Tibial artery (tissue), 4 donors: ENCODE measurements around the gene XRN2.

Source experiments
- DNase-seq, 2 donors: peaks; one replicate each; pipeline ENCODE4 v3.0.0-alpha.2; 2019
- H3K27ac ChIP-seq, 2 donors: fragments of 200-600 bp; sonication (generic) in 1 of 2; 1 replicate in 1 of 2; 2 replicates in 1 of 2; pipeline ENCODE4 v1.5.1; 2018 to 2019; ENCODE audit warnings: mild to moderate bottlenecking in 1 of 2
- H3K27me3 ChIP-seq, 2 donors: fragments of 200-600 bp; sonication (generic) in 1 of 2; one replicate each; pipeline versions ENCODE4 v1.5.1 to v1.6.0; 2016 to 2019
- H3K36me3 ChIP-seq, 3 donors: fragments of 200-600 bp; sonication (generic) in 2 of 3; one replicate each; pipeline ENCODE4 v1.5.1; 2016 to 2019; ENCODE audit warnings: mild to moderate bottlenecking in 2 of 3
- H3K4me1 ChIP-seq, 4 donors: fragments of 200-600 bp; sonication (generic) in 2 of 4; 1 replicate in 3 of 4; 2 replicates in 1 of 4; pipeline ENCODE4 v1.5.1; 2016 to 2019
- H3K4me3 ChIP-seq, 2 donors: fragments of 200-600 bp; sonication (generic) in 1 of 2; 1 replicate in 1 of 2; 2 replicates in 1 of 2; pipeline ENCODE4 v1.5.1; 2018 to 2019; ENCODE audit warnings: mild to moderate bottlenecking in 2 of 2
- H3K9me3 ChIP-seq, 3 donors: fragments of 200-600 bp; sonication (generic) in 1 of 3; one replicate each; pipeline ENCODE4 v1.5.1; 2016 to 2019
- intact Hi-C: fragments of 100-400 bp; cut with DNase I; formaldehyde crosslinking; loops from one replicate; pipeline ENCODE4 v1.15.0; 2023; ENCODE audit warnings: low total_unique reads
- TF ChIP-seq, protein P1 (sequence below), 2 experiments: fragments of 200-600 bp in 1 of 2; fragments of 450-650 bp in 1 of 2; IDR thresholded peaks; one replicate each; pipeline ENCODE4 v1.5.1; 2017 to 2019; ENCODE audit warnings: antibody characterized with exemption in 2 of 2, mild to moderate bottlenecking in 1 of 2, moderate library complexity in 1 of 2

Gene XRN2

DNA sequence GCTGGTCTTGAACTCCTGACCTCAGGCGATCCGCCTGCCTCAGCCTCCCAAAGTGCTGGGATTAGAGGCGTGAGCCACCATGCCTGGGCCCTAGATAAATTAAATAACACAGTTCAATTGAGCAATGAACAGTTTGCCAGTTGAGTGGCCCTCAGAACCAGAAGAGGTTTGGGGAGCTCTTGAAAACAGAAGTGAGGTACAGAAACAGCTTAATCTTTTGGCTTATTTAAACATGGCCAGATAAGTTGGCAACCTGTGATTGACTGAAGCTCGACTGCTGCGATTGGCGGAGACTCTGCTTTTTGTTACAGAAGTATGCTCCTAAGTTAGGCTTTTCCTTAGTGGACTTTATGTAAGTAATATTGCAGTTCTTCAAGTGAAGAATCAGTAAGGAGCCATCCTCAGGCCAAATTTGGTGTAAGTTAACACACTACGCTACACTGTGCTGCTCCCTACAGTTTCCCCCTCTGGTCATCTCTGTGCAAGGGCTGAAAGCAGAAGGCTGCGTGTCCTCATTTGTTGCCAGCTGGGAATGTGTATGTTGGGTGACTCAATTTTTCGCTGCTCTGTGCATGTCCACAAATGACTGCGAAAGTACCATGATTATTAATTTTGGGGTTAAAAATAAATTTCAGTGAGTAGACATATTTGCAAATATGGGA lies 9.8 kb downstream of the XRN2 start:
- DNase-seq: no peak
- intact Hi-C loops: no loop called here
- Histone ChIP-seq H3K36me3 (no peaks in the 10 kb centered on the region), H3K4me3 (no peak overlapping the region), H3K27ac (no peak overlapping the region), H3K27me3 (no peaks in the 10 kb centered on the region), H3K9me3 (no peaks in the 10 kb centered on the region), H3K4me1 (peaks cover 0 to 16% (median 5%) of the 10 kb centered on the region in 4 donors)
- TF ChIP-seq, protein P1, sequence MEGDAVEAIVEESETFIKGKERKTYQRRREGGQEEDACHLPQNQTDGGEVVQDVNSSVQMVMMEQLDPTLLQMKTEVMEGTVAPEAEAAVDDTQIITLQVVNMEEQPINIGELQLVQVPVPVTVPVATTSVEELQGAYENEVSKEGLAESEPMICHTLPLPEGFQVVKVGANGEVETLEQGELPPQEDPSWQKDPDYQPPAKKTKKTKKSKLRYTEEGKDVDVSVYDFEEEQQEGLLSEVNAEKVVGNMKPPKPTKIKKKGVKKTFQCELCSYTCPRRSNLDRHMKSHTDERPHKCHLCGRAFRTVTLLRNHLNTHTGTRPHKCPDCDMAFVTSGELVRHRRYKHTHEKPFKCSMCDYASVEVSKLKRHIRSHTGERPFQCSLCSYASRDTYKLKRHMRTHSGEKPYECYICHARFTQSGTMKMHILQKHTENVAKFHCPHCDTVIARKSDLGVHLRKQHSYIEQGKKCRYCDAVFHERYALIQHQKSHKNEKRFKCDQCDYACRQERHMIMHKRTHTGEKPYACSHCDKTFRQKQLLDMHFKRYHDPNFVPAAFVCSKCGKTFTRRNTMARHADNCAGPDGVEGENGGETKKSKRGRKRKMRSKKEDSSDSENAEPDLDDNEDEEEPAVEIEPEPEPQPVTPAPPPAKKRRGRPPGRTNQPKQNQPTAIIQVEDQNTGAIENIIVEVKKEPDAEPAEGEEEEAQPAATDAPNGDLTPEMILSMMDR (IDR thresholded peaks at IDR 0.05): no peak

DNA sequence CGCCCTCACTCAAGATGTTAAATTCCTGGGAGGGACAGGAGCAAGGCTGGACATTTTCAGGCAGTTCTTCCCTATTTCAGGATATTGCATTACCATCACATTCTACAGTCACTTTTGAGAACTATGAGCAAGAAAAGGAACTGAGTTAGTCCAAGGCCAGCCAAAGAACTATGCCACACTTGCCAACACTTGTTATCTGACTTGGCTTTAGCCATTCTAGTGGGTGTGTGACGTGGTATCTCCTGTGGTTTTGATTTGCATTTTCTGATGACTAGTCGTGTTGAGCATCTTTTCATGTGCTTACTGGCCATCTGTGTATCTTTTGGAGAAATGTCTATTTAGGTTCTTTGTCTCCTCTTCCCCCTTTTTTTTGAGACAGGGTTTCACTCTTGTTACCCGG lies 12.0 kb downstream of the XRN2 start:
- Histone ChIP-seq H3K27me3 (no peaks in the 10 kb centered on the region), H3K4me1 (peaks cover 0 to 18% (median 11%) of the 10 kb centered on the region in 4 donors), H3K4me3 (no peak overlapping the region), H3K27ac (no peak overlapping the region), H3K36me3 (no peaks in the 10 kb centered on the region), H3K9me3 (peaks cover 0 to 6% (median 0%) of the 10 kb centered on the region in 3 donors)
- TF ChIP-seq, protein P1 (IDR thresholded peaks at IDR 0.05): no peak
- intact Hi-C loops: no loop called here
- DNase-seq: no peak

DNA sequence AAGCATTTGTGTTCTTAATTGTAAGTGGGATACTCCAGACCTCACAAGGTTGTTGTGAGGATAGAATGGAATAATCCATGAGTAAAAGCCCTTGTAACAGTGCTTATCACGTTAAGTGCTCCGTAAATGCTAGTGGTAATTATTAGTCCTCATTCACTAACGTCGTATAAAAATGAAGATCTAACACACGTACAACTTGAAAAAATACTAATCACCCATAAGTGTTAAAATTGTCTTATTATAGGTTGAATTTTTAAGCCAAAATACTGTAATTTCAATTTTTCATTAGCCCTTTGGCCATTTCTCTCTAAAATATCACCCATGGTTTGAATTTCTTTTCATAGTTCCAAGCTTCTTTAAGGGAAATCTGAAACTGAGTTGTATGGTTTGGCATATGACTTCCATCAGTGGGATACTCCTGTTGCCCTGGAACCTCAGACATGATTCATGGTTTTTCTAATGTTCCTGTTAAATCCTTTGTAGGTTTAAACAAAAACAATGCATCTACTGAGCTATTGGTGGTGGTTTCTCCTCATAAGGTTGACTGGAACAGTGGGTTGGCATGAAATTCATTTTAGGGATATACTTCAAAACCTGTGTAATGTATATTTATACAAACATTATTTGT lies 19.1 kb downstream of the XRN2 start:
- no peaks in the 10 kb centered on the region for H3K27me3 ChIP-seq
- no peaks in the 10 kb centered on the region for H3K36me3 ChIP-seq
- intact Hi-C loops: no loop called here
- no peak overlapping the region for H3K27ac ChIP-seq
- DNase-seq: no peak
- H3K4me3 ChIP-seq: no peak overlapping the region
- peaks cover 0 to 43% (median 13%) of the 10 kb centered on the region in 4 donors for H3K4me1 ChIP-seq
- peaks cover 0 to 10% (median 5%) of the 10 kb centered on the region in 3 donors for H3K9me3 ChIP-seq
- TF ChIP-seq, protein P1 (IDR thresholded peaks at IDR 0.05): no peak

DNA sequence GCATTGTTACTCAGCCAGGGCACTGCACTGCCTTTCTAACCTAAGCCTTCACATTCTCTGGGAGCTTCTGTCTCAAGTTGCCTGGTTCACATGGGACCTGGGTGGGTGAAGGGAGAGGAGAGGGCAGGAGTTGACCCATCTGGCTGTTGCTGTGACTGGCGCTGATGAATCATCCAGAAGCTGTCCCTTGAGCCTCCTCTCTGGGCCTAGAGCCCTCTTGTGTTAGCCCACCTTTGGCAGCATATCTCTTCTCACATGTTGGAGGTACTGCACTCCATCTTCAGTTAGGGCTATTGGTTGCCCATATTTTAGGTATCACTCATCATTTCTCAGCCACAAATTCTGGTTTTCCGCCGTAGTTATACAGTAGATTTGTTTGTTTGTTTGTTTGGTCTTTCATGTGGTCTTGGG lies 19.8 kb downstream of the XRN2 start:
- intact Hi-C loops: no loop called here
- no peak overlapping the region for H3K4me3 ChIP-seq
- no peak for DNase-seq
- TF ChIP-seq, protein P1 (IDR thresholded peaks at IDR 0.05): no peak
- H3K36me3 ChIP-seq: no peaks in the 10 kb centered on the region
- no peaks in the 10 kb centered on the region for H3K27me3 ChIP-seq
- H3K4me1 ChIP-seq: peaks cover 0 to 43% (median 13%) of the 10 kb centered on the region in 4 donors
- no peak overlapping the region for H3K27ac ChIP-seq
- H3K9me3 ChIP-seq: peaks cover 0 to 10% (median 5%) of the 10 kb centered on the region in 3 donors

DNA sequence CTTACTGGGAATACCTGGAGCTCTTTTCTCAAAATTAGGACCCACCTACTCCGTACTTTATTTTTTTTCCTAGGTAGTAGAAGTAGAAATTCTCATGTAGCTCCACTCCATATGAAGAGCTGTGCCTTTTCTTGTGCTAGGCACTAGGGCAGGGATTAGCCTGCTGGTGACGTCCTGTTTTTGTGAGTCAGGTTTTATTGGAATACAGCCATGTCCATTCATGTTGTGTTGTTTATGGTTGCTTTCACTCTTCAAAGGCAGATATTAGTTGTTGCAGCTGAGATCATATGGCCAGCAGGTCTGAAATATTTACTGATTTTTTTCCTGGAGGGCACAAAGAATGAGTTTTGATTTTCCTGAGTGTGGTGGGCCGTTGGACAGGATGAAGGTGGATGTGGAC lies 20.5 kb downstream of the XRN2 start:
- intact Hi-C loops: no loop called here
- Histone ChIP-seq H3K9me3 (peaks cover 0 to 10% (median 5%) of the 10 kb centered on the region in 3 donors), H3K36me3 (peaks cover 0 to 5% (median under 1%) of the 10 kb centered on the region in 3 donors), H3K27me3 (no peaks in the 10 kb centered on the region), H3K27ac (no peak overlapping the region), H3K4me3 (no peak overlapping the region), H3K4me1 (peaks cover 0 to 38% (median 13%) of the 10 kb centered on the region in 4 donors)
- no peak for DNase-seq
- TF ChIP-seq, protein P1 (IDR thresholded peaks at IDR 0.05): no peak
